ENCODE results near the gene RBM45. TPM values are rescaled to one million over a fixed set of nuclear protein-coding genes. Genes with fewer than 3 reads are reported as not detected.

Gene RBM45
- total and polyA plus RNA-seq, 2 experiments from 2014 or later = 10.7 to 12.3 TPM

DNA sequence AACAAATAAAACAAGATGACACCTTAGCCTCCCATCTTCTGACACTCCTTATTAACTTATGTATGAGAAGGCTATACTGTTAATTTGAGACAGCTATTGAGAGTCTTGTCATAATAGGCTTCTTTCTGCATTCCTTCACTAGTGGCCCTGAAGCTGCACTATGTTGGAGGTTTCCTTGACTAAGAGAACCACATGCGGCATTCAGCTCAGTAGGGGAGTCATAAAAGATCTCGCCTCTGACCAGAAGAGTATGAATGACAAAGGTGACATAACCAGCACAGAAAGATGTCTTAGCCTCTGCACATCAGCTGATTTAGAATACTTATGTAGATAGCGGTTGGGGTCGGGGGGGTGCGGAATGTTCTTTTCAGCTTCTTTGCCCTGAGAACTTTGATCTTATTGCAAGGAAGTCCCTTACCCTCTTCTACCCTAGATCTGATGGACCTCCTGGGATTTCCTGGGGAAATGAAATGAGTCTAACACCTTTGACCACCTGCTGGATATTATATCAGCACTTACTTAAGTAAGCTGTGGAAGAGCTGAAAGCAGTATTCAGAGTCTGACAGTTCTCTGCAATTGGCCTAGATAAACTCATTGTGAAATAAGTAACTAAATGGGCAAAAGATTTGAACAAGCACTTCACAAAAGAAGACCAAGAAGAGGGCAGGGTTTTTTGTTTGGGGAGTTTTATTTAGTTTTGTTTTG lies 24.2 kb downstream of the RBM45 start:
- Histone ChIP-seq H3K27ac (no peak overlapping the region), H3K4me3 (no peak overlapping the region), H3K36me3 (no peaks in the 10 kb centered on the region), H3K4me1 (ENCODE audit: low read depth) (no peaks in the 10 kb centered on the region), H3K9me3 (ENCODE audit: low read depth) (no peaks in the 10 kb centered on the region), H3K27me3 (no peaks in the 10 kb centered on the region)
- TF ChIP-seq, protein P1, sequence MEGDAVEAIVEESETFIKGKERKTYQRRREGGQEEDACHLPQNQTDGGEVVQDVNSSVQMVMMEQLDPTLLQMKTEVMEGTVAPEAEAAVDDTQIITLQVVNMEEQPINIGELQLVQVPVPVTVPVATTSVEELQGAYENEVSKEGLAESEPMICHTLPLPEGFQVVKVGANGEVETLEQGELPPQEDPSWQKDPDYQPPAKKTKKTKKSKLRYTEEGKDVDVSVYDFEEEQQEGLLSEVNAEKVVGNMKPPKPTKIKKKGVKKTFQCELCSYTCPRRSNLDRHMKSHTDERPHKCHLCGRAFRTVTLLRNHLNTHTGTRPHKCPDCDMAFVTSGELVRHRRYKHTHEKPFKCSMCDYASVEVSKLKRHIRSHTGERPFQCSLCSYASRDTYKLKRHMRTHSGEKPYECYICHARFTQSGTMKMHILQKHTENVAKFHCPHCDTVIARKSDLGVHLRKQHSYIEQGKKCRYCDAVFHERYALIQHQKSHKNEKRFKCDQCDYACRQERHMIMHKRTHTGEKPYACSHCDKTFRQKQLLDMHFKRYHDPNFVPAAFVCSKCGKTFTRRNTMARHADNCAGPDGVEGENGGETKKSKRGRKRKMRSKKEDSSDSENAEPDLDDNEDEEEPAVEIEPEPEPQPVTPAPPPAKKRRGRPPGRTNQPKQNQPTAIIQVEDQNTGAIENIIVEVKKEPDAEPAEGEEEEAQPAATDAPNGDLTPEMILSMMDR (IDR thresholded peaks at IDR 0.05; ENCODE audit: low read depth, low read length) = no peak
- no peak for DNase-seq (ENCODE audit: low read depth in 1 of 2, low spot score in 1 of 2)

DNA sequence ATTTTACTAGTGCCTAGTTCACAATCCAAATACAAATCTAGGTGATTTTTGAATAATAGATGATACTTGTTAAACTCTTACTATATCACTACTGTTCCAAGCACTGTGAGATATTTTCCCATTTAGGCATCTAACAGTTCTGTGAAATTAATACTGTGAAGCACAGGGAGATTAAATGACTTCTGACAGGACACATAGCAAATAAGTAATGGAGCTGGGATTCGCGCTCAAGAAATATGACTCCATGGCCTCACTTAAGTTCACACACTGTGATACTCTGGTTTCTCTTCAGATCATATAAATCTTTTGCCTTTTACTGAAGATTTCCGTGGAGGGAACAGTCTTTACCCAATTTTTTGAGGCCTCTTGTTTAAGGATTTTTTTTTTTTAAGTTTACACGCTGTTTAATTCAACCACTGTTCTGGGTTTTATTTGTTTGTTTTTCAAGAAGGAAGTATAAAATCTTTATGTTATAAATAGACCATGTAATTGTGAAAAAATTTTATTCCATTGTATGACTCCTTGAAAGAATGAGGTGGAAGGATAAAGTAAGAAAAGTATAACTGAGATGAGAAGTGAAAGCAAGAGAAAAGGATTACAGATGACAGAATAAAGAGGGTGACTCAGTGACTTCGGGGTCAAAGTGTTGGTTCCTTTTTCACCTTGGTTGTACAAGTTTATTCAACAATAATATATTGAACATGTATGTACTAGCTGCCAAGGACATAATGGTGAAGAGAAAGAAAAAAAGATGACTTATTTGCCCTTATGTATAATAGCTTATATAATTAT lies 30.2 kb downstream of the RBM45 start:
- TF ChIP-seq, protein P1 (IDR thresholded peaks at IDR 0.05; ENCODE audit: low read depth, low read length) = no peak
- H3K4me3 ChIP-seq = no peak overlapping the region
- no peaks in the 10 kb centered on the region for H3K4me1 ChIP-seq (ENCODE audit: low read depth)
- H3K27ac ChIP-seq = no peak overlapping the region
- DNase-seq (ENCODE audit: low read depth in 1 of 2, low spot score in 1 of 2) = no peak
- H3K36me3 ChIP-seq = no peaks in the 10 kb centered on the region
- H3K9me3 ChIP-seq (ENCODE audit: low read depth) = no peaks in the 10 kb centered on the region
- no peaks in the 10 kb centered on the region for H3K27me3 ChIP-seq

DNA sequence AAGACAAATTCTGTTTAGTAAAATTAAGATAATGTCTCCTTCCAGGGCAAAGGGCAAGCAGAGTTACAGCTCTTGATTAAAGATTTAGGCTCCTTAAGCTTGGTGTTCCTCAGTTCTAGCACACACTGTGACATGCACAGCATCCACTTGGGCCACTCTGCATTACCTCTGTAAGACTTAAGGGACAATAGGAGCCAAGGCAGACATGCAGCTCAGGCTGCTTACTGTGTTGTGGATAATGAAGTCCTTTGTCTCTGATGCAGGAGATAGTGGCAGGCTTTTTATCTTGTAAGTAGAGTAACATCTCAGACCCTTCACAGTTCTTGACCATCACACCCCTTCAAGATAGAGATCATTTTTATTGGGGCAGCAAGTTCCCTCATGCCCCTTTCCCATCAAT lies 31.2 kb downstream of the RBM45 start:
- Histone ChIP-seq H3K4me1 (ENCODE audit: low read depth) (no peaks in the 10 kb centered on the region), H3K4me3 (no peak overlapping the region), H3K27me3 (no peaks in the 10 kb centered on the region), H3K36me3 (no peaks in the 10 kb centered on the region), H3K27ac (no peak overlapping the region), H3K9me3 (ENCODE audit: low read depth) (no peaks in the 10 kb centered on the region)
- DNase-seq (ENCODE audit: low read depth in 1 of 2, low spot score in 1 of 2) = no peak
- TF ChIP-seq, protein P1 (IDR thresholded peaks at IDR 0.05; ENCODE audit: low read depth, low read length) = no peak

DNA sequence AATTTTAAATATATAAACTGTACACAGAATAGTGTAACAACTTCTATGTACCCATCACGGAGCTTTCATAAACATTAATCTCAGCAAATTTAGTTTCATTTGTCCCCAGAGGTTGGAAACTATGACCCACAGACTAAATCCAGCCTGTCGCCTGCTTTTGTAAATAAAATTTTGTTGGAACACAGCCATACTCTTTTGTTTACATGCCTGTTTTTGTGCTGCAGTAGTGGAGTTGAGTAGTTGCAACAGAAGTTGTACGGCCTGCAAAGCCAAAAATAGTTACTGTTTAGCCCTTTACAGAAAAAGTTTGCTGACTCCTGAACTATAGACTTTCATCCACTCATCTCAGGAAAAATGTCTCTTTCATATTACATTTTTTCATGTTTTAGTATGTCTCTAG lies 39.8 kb downstream of the RBM45 start:
- TF ChIP-seq, protein P1 (IDR thresholded peaks at IDR 0.05; ENCODE audit: low read depth, low read length) = no peak
- H3K36me3 ChIP-seq = no peaks in the 10 kb centered on the region
- no peaks in the 10 kb centered on the region for H3K27me3 ChIP-seq
- H3K27ac ChIP-seq = no peak overlapping the region
- no peaks in the 10 kb centered on the region for H3K4me1 ChIP-seq (ENCODE audit: low read depth)
- no peaks in the 10 kb centered on the region for H3K9me3 ChIP-seq (ENCODE audit: low read depth)
- H3K4me3 ChIP-seq = no peak overlapping the region
- DNase-seq (ENCODE audit: low read depth in 1 of 2, low spot score in 1 of 2) = peak in 1 of 2 donors; percentile 15

DNA sequence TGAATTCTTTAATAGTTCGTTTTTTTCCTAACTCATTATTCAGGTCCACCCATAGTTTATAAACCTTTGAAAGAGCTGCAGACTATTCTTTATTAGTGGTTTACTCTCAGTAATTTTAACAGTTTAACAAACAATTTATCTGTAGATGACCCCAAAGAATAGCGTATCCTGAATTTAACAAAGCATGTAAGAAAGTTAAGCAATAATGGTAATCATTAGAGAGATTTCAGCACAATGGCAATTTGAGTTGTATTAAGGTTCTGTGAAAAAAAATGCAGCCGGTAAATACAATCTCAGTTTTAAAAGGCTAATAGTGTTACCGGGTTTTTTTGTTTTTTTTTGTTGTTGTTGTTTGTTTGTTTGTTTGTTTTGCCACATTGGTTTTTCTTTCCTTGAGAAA lies 40.3 kb downstream of the RBM45 start:
- Histone ChIP-seq H3K36me3 (no peaks in the 10 kb centered on the region), H3K27ac (no peak overlapping the region), H3K27me3 (no peaks in the 10 kb centered on the region), H3K9me3 (ENCODE audit: low read depth) (no peaks in the 10 kb centered on the region), H3K4me3 (no peak overlapping the region), H3K4me1 (ENCODE audit: low read depth) (no peaks in the 10 kb centered on the region)
- TF ChIP-seq, protein P1 (IDR thresholded peaks at IDR 0.05; ENCODE audit: low read depth, low read length) = no peak
- DNase-seq (ENCODE audit: low read depth in 1 of 2, low spot score in 1 of 2) = no peak

Measured in cardiac muscle cell (in vitro differentiated cells and primary cell).